Neural cell (in vitro differentiated cells): Measurements from ENCODE around the gene MYBBP1A. TPM values are rescaled to one million over a fixed set of nuclear protein-coding genes. Genes with fewer than 3 reads are reported as not detected.

Source experiments
- H2AFZ ChIP-seq: fragments of 200-600, 300-800 bp; sonication (generic), shearing (Covaris generic); 2 replicates; pipeline ENCODE4 v1.6.0; 2014; ENCODE audit warnings: low read depth, mild to moderate bottlenecking, antibody characterized with exemption, low read length, moderate library complexity
- H3F3A ChIP-seq: fragments of 200-600 bp; shearing (Covaris generic); 2 replicates; pipeline ENCODE4 v1.6.1; 2016; ENCODE audit warnings: mild to moderate bottlenecking, moderate library complexity, mixed read lengths, antibody characterized with exemption, low read length; ENCODE audit not compliant: insufficient read depth, poor library complexity, severe bottlenecking
- H3K27ac ChIP-seq: fragments of 200-600, 300-800 bp; sonication (generic), shearing (Covaris generic); 2 replicates; pipeline ENCODE4 v1.5.1; 2014; ENCODE audit warnings: mild to moderate bottlenecking, low read length, moderate library complexity
- H3K27me3 ChIP-seq: fragments of 300-800, 200-600 bp; sonication (generic), shearing (Covaris generic); 2 replicates; pipeline ENCODE4 v1.6.0; 2014; ENCODE audit warnings: mild to moderate bottlenecking, low read depth, low read length, moderate library complexity; ENCODE audit not compliant: insufficient read depth
- H3K36me3 ChIP-seq: fragments of 300-800, 200-600 bp; sonication (generic), shearing (Covaris generic); 2 replicates; pipeline ENCODE4 v1.5.1; 2014; ENCODE audit warnings: mild to moderate bottlenecking, antibody characterized with exemption, low read length, moderate library complexity; ENCODE audit not compliant: insufficient read depth
- H3K4me2 ChIP-seq: fragments of 300-800, 200-600 bp; sonication (generic), shearing (Covaris generic); 2 replicates; pipeline ENCODE4 v1.6.0; 2014; ENCODE audit warnings: mild to moderate bottlenecking, low read length
- H3K4me3 ChIP-seq: fragments of 300-800, 200-600 bp; sonication (generic), shearing (Covaris generic); 2 replicates; pipeline ENCODE4 v1.5.1; 2014; ENCODE audit warnings: mild to moderate bottlenecking, low read length, moderate library complexity
- H3K79me2 ChIP-seq: fragments of 200-600 bp; shearing (Covaris generic); replicated peaks from 2 replicates; pipeline ENCODE4 v1.6.0; 2014; ENCODE audit warnings: mild to moderate bottlenecking, low read length, moderate library complexity; ENCODE audit not compliant: insufficient read depth
- H3K9ac ChIP-seq: fragments of 300-800, 200-600 bp; sonication (generic), shearing (Covaris generic); 2 replicates; pipeline ENCODE4 v1.6.1; 2016; ENCODE audit warnings: mild to moderate bottlenecking, low read length, mixed read lengths
- H3K9me2 ChIP-seq: fragments of 200-600 bp; shearing (Covaris generic); 2 replicates; pipeline ENCODE4 v1.6.1; 2016; ENCODE audit warnings: mild to moderate bottlenecking, low read length, mixed read lengths; ENCODE audit not compliant: insufficient read depth
- H3K9me3 ChIP-seq: fragments of 200-600, 300-800 bp; sonication (generic), shearing (Covaris generic); 2 replicates; pipeline ENCODE4 v1.6.1; 2016; ENCODE audit warnings: mild to moderate bottlenecking, mixed run types, low read length, moderate library complexity, mixed read lengths
- H4K20me1 ChIP-seq: fragments of 200-600 bp; shearing (Covaris generic); 2 replicates; pipeline ENCODE4 v1.6.1; 2016; ENCODE audit warnings: mild to moderate bottlenecking, mixed run types; ENCODE audit not compliant: insufficient read depth
- EP300 ChIP-seq: fragments of 450-650 bp; conservative IDR thresholded peaks from 2 replicates; pipeline ENCODE4 v1.6.1; 2014; ENCODE audit warnings: antibody characterized with exemption, mild to moderate bottlenecking, moderate library complexity; ENCODE audit not compliant: poor library complexity, severe bottlenecking
- EZH2 ChIP-seq: fragments of 200-600, 300-800 bp; shearing (Covaris generic), sonication (generic); IDR thresholded peaks from 2 replicates; pipeline ENCODE4 v1.6.1; 2014; ENCODE audit warnings: antibody characterized with exemption, low read length, borderline replicate concordance, mild to moderate bottlenecking; ENCODE audit not compliant: insufficient read depth, poor library complexity, severe bottlenecking
- MXI1 ChIP-seq: fragments of 450-650 bp; conservative IDR thresholded peaks from 2 replicates; pipeline ENCODE4 v1.6.1; 2014; ENCODE audit warnings: antibody characterized with exemption, mild to moderate bottlenecking; ENCODE audit not compliant: poor library complexity, severe bottlenecking
- POLR2AphosphoS5 ChIP-seq: IDR thresholded peaks from 2 replicates; pipeline ENCODE4 v1.6.1; 2012
- RAD21 ChIP-seq: fragments of 450-650 bp; conservative IDR thresholded peaks from 2 replicates; pipeline ENCODE4 v1.6.1; 2014; ENCODE audit warnings: antibody characterized with exemption, mild to moderate bottlenecking, moderate library complexity
- REST ChIP-seq: IDR thresholded peaks from 2 replicates; pipeline ENCODE4 v1.6.1; 2012; ENCODE audit warnings: borderline replicate concordance
- SMC3 ChIP-seq: fragments of 450-650 bp; conservative IDR thresholded peaks from 2 replicates; pipeline ENCODE4 v1.6.1; 2014; ENCODE audit warnings: antibody characterized with exemption, mild to moderate bottlenecking, moderate library complexity; ENCODE audit not compliant: poor library complexity
- TAF1 ChIP-seq: IDR thresholded peaks from 2 replicates; pipeline ENCODE4 v1.6.1; 2012; ENCODE audit warnings: low read depth
- polyA plus RNA-seq: library from polyadenylated mRNA; depleted of rRNA; stranded (reverse); fragments of >200 nt; gene quantifications from 2 replicates; pipeline ENCODE4 v1.2.3, GENCODE V29; 2014

The MYBBP1A gene
- polyA plus RNA-seq, 1 donor from 2014 or later: 15.6 TPM

GRCh38 chr17:4512156-4513112, 42.8 kb downstream of the MYBBP1A start:
- Histone ChIP-seq H3F3A (no peaks in the 10 kb centered on the region), H3K9me3 (no peaks in the 10 kb centered on the region), H3K9me2 (no peaks in the 10 kb centered on the region), H3K4me3 (no peak overlapping the region), H3K27ac (no peak overlapping the region), H3K4me2 (no peak overlapping the region), H3K79me2 (no peaks in the 10 kb centered on the region), H4K20me1 (no peaks in the 10 kb centered on the region), H3K9ac (no peak overlapping the region), H2AFZ (no peak overlapping the region), H3K27me3 (no peaks in the 10 kb centered on the region), H3K36me3 (no peaks in the 10 kb centered on the region)
- no peak for TF ChIP-seq EP300
- TF ChIP-seq POLR2AphosphoS5: no peak

- H3K9ac ChIP-seq: no peak overlapping the region
- no peaks in the 10 kb centered on the region for H3F3A ChIP-seq
- no peaks in the 10 kb centered on the region for H3K36me3 ChIP-seq
- H3K9me3 ChIP-seq: no peaks in the 10 kb centered on the region
- no peaks in the 10 kb centered on the region for H3K9me2 ChIP-seq
- H3K79me2 ChIP-seq: no peaks in the 10 kb centered on the region
- H2AFZ ChIP-seq: no peak overlapping the region
- no peak overlapping the region for H3K4me3 ChIP-seq
- H3K27ac ChIP-seq: no peak overlapping the region
- TF ChIP-seq TAF1 (no peak), EZH2 (no peak), RAD21 (no peak), SMC3 (no peak), MXI1 (no peak), REST (no peak), EP300 (no peak), POLR2AphosphoS5 (no peak)
- no peaks in the 10 kb centered on the region for H4K20me1 ChIP-seq
- H3K4me2 ChIP-seq: no peak overlapping the region
- H3K27me3 ChIP-seq: no peaks in the 10 kb centered on the region
Measured at GRCh38 chr17:4511199-4511932, 43.8 kb downstream of the MYBBP1A start.

- TF ChIP-seq EP300: no peak
- Histone ChIP-seq H4K20me1 (no peaks in the 10 kb centered on the region), H3K36me3 (no peaks in the 10 kb centered on the region), H3K9me2 (no peaks in the 10 kb centered on the region), H2AFZ (no peak overlapping the region), H3K4me2 (no peak overlapping the region), H3K9ac (no peak overlapping the region), H3F3A (no peaks in the 10 kb centered on the region), H3K27ac (no peak overlapping the region), H3K27me3 (no peaks in the 10 kb centered on the region), H3K9me3 (no peaks in the 10 kb centered on the region), H3K4me3 (no peak overlapping the region), H3K79me2 (no peaks in the 10 kb centered on the region)
Measured at GRCh38 chr17:4510618-4510941, 44.6 kb downstream of the MYBBP1A start.
